AG10803 (cell line): ENCODE results near the gene C3orf20.

Experiments used
- DNase-seq: peaks from one replicate; pipeline ENCODE4 v3.0.0; 2010; ENCODE audit warnings: low read depth
- H3K4me3 ChIP-seq: 2 replicates; pipeline ENCODE4 v1.5.1; 2011; ENCODE audit warnings: mild to moderate bottlenecking, low read length, control low read depth
- TF ChIP-seq, protein P1 (sequence below): conservative IDR thresholded peaks from 2 replicates; pipeline ENCODE4 v1.5.1; 2011; ENCODE audit warnings: mild to moderate bottlenecking, low read length, control low read depth, inconsistent platforms

The C3orf20 gene

DNA sequence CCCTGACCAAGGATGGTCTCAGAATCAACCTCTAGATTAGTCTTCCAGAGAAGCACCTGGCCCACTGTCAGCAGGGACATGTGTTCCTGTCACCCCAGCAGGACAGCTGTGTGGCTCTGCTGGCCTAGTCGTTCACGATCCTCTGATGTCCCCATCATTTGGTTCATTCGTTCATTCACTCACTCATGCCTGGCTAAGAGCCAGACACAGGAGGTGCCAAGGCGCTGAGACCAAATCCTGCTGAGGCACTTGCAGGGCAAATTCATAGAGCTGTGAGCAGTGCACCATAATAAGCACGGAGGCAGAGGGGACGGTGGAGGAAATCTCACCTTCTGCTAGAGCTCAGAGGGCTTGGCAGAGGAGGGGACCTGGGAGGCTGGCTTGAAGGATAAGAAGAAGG is 93.9 kb downstream of the C3orf20 start:
- DNase-seq: no peak
- no peak overlapping the region for H3K4me3 ChIP-seq
- TF ChIP-seq, protein P1, sequence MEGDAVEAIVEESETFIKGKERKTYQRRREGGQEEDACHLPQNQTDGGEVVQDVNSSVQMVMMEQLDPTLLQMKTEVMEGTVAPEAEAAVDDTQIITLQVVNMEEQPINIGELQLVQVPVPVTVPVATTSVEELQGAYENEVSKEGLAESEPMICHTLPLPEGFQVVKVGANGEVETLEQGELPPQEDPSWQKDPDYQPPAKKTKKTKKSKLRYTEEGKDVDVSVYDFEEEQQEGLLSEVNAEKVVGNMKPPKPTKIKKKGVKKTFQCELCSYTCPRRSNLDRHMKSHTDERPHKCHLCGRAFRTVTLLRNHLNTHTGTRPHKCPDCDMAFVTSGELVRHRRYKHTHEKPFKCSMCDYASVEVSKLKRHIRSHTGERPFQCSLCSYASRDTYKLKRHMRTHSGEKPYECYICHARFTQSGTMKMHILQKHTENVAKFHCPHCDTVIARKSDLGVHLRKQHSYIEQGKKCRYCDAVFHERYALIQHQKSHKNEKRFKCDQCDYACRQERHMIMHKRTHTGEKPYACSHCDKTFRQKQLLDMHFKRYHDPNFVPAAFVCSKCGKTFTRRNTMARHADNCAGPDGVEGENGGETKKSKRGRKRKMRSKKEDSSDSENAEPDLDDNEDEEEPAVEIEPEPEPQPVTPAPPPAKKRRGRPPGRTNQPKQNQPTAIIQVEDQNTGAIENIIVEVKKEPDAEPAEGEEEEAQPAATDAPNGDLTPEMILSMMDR: no peak

DNA sequence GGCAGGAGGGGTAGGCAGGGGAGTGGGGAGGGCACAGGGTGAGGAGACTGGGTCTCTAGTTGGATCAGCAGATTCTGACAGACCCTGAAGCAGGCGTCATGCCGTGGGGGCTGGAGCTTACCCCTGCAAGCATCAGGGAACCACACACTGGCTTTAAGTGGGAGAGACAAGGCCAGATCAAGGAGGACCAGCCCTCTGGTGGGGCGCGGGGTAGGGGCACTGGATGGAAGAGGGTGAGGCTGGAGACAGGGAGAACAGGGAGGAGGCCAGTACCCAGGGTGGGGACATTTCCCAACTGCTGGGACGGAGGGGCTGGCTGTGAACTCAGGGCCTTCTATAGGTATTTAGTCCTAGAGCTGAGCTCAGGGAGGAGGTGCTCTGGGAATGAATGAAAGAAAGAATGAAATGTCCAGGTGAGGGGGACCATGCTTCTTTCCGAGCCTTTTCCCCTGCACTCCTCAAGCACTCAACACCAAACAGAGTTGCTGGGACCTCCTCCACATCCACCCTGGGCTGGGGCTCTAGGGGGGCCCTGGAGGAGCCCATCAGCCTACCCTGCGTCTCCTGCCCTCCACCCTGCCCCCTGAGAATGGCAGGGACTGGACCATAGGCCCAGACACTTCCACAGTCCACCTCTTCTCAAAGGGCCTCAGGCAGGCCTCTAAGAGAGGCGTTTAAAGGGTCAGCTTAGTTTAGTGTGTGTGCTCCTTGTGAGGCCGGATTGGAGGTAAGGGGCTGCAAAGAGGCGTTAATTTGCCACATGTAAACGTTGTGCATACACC is 94.8 kb downstream of the C3orf20 start:
- no peak for DNase-seq
- H3K4me3 ChIP-seq: no peak overlapping the region
- TF ChIP-seq, protein P1: no peak

DNA sequence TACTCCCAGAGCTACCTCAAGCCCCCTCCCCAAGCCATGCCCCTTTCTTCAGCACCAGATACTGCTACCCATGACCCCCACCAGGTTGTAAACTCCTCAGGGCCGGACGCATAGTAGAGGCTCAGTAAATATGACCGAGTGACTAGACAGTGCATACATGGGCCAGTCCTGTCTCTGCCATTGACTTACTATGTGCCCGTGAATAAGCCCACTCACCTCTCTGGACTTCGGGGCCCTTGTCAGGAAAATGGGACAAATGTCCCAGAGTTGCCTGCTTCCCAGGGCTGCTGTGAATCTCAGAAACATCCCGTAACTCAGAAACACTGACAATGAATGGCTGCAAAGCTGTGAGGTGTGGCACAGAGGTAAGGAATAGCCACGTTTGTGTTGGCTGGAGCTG is 95.7 kb downstream of the C3orf20 start:
- no peak for DNase-seq
- TF ChIP-seq, protein P1: no peak
- H3K4me3 ChIP-seq: no peak overlapping the region

DNA sequence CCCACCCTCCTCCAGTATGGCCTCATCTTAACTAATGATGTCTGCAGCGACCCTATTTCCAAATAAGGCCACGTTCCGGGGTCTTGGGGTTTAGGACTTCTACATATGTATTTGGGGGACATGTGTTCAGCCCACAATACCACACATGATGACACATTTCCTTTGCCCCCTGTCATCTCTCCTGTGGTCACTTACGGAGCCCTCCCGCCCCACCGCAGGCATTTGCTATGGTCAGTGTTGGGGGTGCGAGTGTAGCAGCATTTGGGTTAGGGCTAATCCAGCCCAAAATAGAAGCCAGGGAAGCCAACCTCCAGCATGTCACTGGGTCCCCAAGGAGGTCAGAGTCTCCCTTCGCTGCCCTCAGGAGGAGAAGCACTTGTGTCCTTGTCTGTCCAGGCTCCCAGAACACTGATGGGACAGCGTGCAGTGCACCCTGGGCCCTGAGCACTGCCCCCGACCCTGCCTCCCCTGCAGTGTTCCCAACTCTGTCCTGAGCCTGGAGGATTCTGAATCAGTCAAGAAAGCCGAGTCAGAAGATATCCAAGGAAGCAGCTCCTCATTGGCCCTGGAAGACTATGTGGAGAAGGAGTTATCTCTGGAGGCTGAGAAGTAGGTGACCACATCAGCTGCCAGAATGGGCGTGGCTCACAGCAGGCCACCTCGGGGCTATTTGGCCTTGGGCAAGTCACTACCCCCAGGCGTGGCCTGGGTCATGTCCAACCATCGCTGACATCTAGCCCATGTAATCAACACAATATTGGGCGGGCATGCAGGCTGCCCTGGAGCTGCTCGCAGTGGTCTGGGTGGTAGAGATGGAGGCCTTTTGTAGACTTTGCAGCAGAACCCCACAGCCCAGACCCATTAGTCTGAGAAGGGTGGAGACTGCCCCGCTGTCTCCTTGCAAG is 96.9 kb downstream of the C3orf20 start:
- TF ChIP-seq, protein P1: no peak
- no peak overlapping the region for H3K4me3 ChIP-seq
- no peak for DNase-seq

DNA sequence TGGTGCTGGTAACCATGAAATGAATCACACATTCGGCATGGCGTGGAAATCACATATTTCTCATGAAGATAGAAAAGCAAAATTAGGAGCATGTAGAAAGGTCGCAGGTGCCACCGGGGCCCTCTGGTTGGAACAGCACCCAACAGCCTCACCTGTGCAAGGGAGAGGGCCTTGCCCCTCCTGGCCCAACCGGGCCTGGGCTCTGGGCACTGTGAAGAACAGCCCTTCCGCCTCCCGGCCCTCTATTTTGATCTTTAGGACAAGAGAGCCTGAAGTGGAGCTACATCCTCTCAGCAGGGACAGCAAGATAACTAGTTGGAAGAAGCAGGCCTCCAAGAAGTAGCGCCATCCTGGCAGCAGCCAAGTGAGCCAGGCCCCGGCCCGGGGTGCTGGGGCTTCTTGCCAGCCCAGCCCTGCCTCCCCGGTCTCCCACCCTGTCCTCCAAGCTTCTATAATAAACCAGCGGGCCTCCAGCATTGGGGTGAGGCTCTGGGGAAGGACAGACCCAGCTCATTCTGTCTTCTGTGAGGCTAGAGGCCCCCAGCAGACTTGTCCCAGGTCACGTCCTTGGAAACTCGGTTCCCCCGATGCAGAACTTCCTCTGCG is 97.7 kb downstream of the C3orf20 start:
- no peak for DNase-seq
- no peak overlapping the region for H3K4me3 ChIP-seq
- TF ChIP-seq, protein P1: no peak

DNA sequence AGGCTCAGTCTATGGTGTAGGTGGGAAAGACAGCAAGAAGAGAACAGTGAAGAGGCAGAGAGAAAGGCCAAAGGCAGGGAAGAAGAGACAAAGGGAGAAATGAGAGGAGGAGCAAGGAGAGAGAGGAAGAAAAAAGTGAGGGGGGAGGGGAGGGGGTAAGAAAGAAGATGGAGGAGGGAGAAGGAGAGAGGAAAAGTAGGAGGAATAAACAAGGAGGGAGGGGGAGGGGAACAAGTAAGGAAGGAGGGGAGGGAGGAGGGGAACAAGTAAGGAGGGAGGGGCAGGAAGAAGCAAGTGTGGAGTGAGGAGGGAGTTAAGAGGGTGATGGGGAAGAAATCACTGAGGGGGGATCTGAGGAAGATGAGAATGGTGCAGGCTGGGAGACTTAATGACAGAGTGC is 98.3 kb downstream of the C3orf20 start:
- TF ChIP-seq, protein P1: no peak
- H3K4me3 ChIP-seq: no peak overlapping the region
- DNase-seq: no peak
